ENCODE measurements around the gene CADM3.

GRCh38 chr1:159218649-159219636 lies 47.5 kb downstream of the CADM3 start:
- no peak for TF ChIP-seq POLR2AphosphoS5 (IDR thresholded peaks at IDR 0.05; ENCODE audit: low read depth)
- no peak; a peak in 1 of 4 replicates for TF ChIP-seq CTCF (conservative IDR thresholded peaks at IDR 0.05; ENCODE audit: low read depth in 2 of 2)
- TF ChIP-seq CREB1 (CRISPR knock-in tag; IDR thresholded peaks at IDR 0.05; ENCODE audit: low read depth): no peak
- TF ChIP-seq JUNB (IDR thresholded peaks at IDR 0.05; ENCODE audit: unreplicated experiment): no peak
- TF ChIP-seq EZH2phosphoT487 (IDR thresholded peaks at IDR 0.05; ENCODE audit: unreplicated experiment): no peak
- TF ChIP-seq EZH2 (IDR thresholded peaks at IDR 0.05; ENCODE audit: low read depth, unreplicated experiment): no peak
- TF ChIP-seq, protein P1, sequence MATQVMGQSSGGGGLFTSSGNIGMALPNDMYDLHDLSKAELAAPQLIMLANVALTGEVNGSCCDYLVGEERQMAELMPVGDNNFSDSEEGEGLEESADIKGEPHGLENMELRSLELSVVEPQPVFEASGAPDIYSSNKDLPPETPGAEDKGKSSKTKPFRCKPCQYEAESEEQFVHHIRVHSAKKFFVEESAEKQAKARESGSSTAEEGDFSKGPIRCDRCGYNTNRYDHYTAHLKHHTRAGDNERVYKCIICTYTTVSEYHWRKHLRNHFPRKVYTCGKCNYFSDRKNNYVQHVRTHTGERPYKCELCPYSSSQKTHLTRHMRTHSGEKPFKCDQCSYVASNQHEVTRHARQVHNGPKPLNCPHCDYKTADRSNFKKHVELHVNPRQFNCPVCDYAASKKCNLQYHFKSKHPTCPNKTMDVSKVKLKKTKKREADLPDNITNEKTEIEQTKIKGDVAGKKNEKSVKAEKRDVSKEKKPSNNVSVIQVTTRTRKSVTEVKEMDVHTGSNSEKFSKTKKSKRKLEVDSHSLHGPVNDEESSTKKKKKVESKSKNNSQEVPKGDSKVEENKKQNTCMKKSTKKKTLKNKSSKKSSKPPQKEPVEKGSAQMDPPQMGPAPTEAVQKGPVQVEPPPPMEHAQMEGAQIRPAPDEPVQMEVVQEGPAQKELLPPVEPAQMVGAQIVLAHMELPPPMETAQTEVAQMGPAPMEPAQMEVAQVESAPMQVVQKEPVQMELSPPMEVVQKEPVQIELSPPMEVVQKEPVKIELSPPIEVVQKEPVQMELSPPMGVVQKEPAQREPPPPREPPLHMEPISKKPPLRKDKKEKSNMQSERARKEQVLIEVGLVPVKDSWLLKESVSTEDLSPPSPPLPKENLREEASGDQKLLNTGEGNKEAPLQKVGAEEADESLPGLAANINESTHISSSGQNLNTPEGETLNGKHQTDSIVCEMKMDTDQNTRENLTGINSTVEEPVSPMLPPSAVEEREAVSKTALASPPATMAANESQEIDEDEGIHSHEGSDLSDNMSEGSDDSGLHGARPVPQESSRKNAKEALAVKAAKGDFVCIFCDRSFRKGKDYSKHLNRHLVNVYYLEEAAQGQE (IDR thresholded peaks at IDR 0.05; ENCODE audit: unreplicated experiment): no peak
- no peak for TF ChIP-seq ZNF331 (CRISPR knock-in tag; IDR thresholded peaks at IDR 0.05; ENCODE audit: low read depth)
